GM19455 (cell line): Measurements from ENCODE around the gene ACVR2A.

Experiments
- ATAC-seq: cut with Tn5 transposase; IDR thresholded peaks from one replicate; pipeline ENCODE4 v1.9.1; 2021; ENCODE audit not compliant: unreplicated experiment

Gene ACVR2A

GRCh38 chr2:147917161-147917560, 72.3 kb downstream of the ACVR2A start:
- ATAC-seq, result no peak

GRCh38 chr2:147923846-147924245, 79.0 kb downstream of the ACVR2A start:
- no peak for ATAC-seq

GRCh38 chr2:147924647-147925046, 79.8 kb downstream of the ACVR2A start:
- ATAC-seq, result no peak

- ATAC-seq, result no peak
Observed at GRCh38 chr2:147925886-147926285, 81.1 kb downstream of the ACVR2A start.

GRCh38 chr2:147927053-147927588, 82.3 kb downstream of the ACVR2A start:
- no peak for ATAC-seq

- ATAC-seq, result no peak
Observed at GRCh38 chr2:147933931-147934330, 89.1 kb downstream of the ACVR2A start.

- no peak for ATAC-seq
Observed at GRCh38 chr2:147934881-147935620, 90.2 kb downstream of the ACVR2A start.

- peak; percentile 64 for ATAC-seq
Observed at GRCh38 chr2:147937744-147938349, 93.0 kb downstream of the ACVR2A start.

- no peak for ATAC-seq
Observed at GRCh38 chr2:147939313-147939712, 94.5 kb downstream of the ACVR2A start.

GRCh38 chr2:147945660-147946059, 100.8 kb downstream of the ACVR2A start:
- no peak for ATAC-seq

- ATAC-seq, result no peak
Observed at GRCh38 chr2:147952118-147952517, 107.3 kb downstream of the ACVR2A start.

GRCh38 chr2:147968571-147968970, 123.7 kb downstream of the ACVR2A start:
- ATAC-seq, result no peak

- ATAC-seq, result no peak
Observed at GRCh38 chr2:147976102-147976501, 131.3 kb downstream of the ACVR2A start.

GRCh38 chr2:147977679-147978078, 132.8 kb downstream of the ACVR2A start:
- no peak for ATAC-seq
